Measurements from ENCODE around the gene CDC42. TPM values are rescaled to one million over a fixed set of nuclear protein-coding genes. Genes with fewer than 3 reads are reported as not detected.

Gene CDC42
- total RNA-seq, 1 donor from 2014 or later = 288 TPM

DNA sequence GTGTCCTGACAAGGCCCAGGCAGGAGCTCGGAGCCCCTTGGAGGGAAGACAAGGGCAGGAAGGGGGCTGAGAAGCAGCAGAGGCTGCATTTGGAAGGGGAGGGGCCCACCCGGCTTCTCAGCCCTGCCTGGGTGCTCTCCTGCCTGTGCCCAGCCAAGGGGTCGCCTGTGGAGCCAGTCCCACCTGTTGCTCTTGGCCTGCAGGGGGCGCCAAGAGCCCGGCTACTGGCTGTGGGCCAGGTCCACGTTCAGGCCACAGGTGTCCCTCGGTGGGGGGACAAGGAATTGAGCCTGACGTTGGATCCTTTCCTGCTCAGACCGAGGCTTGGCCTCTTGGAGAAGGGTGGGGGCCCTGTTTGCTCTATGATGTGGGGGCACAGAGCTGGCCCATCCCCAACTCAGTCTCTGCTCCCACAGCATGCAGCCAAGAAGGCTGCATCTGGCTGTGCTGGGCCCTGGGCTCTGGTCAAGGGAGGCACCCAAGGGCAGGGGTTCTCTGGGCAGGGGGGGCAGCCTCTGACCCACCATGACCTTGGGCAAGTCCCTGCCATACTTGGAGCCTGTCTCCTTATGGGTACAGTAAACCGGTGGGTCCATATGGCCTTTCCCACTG is 79.5 kb downstream of the CDC42 start:
- peak; percentile 73 for DNase-seq

GRCh38 chr1:22132517-22133235 is 80.2 kb downstream of the CDC42 start:
- peak; percentile 91 for DNase-seq

DNA sequence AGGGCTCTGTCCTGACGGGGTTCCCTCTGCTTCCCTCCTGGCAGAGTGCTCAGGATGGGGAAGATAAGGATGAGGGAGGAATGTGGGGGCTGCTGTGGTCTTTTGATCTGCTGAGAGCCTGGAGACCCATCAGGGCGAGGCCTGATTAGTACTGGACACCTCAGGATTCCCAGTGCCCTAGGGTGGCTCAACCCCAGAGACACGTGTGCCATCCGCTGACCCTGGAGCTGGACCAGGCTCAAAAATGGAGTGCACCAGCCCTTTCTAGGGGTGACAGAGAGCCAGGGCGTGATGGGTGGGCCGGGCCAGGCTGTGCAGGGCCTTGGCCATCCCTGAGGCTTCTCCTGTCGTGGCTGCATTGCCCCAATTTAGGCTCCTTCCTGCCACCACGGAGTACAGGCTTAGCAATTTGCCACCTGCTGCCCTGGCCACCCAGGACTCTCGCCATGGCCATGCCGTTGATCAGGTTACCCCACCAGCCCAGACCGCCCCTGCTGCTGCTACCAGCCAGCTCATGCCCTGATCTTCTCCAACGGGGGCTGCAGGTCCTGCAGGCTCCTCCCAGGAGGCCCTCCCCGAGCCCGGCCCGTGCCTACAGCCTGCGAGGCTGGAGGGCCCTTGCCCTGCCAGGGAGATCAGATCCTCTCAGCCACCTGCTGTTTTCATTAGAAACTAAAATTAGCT is 80.9 kb downstream of the CDC42 start:
- peak; percentile 77 for DNase-seq

GRCh38 chr1:22133931-22134324 is 81.4 kb downstream of the CDC42 start:
- no peak for DNase-seq

DNA sequence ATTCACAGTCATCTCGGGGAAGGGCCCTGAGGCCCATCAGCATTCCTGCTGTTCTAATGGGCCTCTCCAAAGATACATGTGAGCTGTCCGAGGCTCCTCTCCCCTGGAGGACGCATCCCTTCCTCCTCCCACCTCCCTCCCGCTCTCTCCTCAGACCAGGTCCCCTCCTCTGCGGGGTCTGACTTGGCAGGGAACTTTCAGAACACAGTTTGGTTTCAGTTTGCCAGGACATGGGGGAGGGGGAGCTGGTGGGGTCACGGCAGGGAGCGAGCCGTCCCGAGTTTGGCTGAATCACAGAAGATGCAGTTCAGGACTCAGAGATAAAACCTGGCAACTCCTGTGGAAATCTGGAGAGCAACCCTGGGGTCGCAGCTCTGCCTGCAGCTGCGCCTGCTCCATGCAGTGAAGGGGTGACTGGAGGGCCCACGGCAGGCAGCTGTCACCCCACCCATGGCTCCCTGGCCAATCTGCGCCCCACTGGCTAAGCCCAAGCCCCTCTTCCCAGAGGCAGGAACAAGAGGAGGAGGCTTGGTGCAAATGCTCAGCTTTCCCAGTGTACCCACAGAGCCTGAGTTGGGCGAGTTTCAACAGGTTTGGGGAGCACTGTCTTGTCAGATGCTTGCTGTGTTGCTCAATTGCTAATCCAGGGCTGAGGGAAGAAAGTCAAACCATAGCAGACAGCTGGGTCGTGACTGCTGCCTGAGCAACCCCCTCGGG is 84.7 kb downstream of the CDC42 start:
- peak; percentile 73 for DNase-seq

DNA sequence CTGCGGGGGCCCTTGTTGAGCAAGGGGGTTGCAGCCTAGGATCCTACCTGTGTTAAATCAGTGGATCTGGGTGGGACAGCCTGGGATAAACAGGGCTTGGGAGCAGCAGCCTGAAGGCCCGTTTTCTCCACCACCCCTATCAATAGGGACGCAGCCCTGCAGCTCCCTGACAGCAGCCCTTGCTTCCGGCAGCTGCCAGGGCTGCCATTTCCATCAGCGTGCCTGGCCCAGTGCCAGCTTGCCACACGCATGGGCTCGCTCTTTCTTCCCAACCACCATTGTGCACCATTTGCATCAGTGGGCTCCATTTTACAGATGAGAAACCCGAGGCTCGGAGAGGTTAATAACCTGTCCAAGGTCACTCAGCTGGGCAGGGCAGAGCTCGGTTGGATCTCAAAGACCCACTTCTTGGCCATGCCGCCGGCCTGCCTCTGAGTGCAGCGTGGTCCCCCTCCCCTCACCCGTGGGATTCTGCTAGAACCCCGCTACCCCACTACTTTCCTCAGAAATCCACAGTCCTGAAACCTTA is 86.6 kb downstream of the CDC42 start:
- DNase-seq = peak; percentile 47

- no peak for DNase-seq
Measured at GRCh38 chr1:22139817-22140216, 87.3 kb downstream of the CDC42 start.

Small RNA genes within 50 kb of the gene (small RNA-seq; reads per million reads assigned to genes)
- not detected for gene RN7SL186P (ENCODE audit: low replicate concordance)
- not detected for gene RNU6-776P (ENCODE audit: low replicate concordance)

Other genes with a start within 250 kb of the CDC42 start
- 0.21 TPM for gene LDLRAD2, start 240.4 kb upstream of the CDC42 start, total RNA-seq
- 381 TPM for gene HSPG2, start 115.4 kb upstream of the CDC42 start, total RNA-seq
- not detected for gene CELA3B, start 75.7 kb upstream of the CDC42 start, total RNA-seq
- not detected for gene CELA3A, start 51.1 kb upstream of the CDC42 start, total RNA-seq
- 7.7 TPM for gene WNT4, start 90.4 kb downstream of the CDC42 start, total RNA-seq

Measured in tongue (tissue), 3 donors.